Central memory CD8-positive, alpha-beta T cell (primary cell): ENCODE measurements around the gene TIMM13.

Experiments
- ATAC-seq: fragments of 150-1000 bp; cut with Tn5 transposase; replicated peaks from 2 replicates; pipeline ENCODE4 v1.10.0; 2022; ENCODE audit warnings: mild to moderate bottlenecking, moderate FRiP score, moderate number of reproducible peaks; ENCODE audit not compliant: poor library complexity, severe bottlenecking; ENCODE audit errors: extremely low read depth
- DNase-seq, 2 donors: peaks; one replicate each; pipeline ENCODE4 v3.0.0; 2021; ENCODE audit warnings: low spot score in 2 of 2
- H3K27ac Mint-ChIP-seq: one replicate; pipeline ENCODE4 v1.8.0; 2022; ENCODE audit warnings: low read depth, mild to moderate bottlenecking, moderate library complexity, mixed read lengths
- H3K27me3 Mint-ChIP-seq: one replicate; pipeline ENCODE4 v1.8.0; 2022; ENCODE audit warnings: mixed read lengths
- H3K36me3 Mint-ChIP-seq: one replicate; pipeline ENCODE4 v1.8.0; 2022; ENCODE audit warnings: mild to moderate bottlenecking, moderate library complexity, mixed read lengths; ENCODE audit not compliant: insufficient read depth
- H3K4me1 Mint-ChIP-seq: one replicate; pipeline ENCODE4 v1.8.0; 2022; ENCODE audit warnings: mixed read lengths
- H3K4me3 Mint-ChIP-seq: one replicate; pipeline ENCODE4 v1.8.0; 2022; ENCODE audit warnings: mild to moderate bottlenecking, moderate library complexity, mixed read lengths
- H3K9me3 Mint-ChIP-seq: one replicate; pipeline ENCODE4 v1.8.0; 2022; ENCODE audit warnings: mixed read lengths

Gene TIMM13

DNA sequence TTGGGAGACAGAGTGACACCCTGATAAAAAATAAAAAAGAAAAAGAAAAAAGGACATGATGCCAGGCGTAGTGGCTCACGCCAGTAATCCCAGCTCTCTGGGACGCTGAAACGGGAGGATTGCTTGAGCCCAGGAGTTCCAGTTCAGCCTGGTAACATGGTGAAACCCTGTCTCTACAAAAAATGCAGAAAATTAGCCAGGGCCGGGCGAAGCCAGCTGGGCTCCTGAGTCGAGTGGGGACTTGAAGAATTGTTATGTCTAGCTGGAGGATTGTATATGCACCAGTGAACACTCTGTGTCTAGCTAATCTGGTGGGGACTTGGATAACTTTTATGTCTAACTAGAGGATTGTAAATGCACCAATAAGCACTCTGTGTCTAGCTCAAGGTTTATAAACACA lies 35.0 kb downstream of the TIMM13 start:
- ATAC-seq, result no peak
- Mint-ChIP-seq H3K27ac (no peak overlapping the region), H3K9me3 (no peaks in the 10 kb centered on the region)

DNA sequence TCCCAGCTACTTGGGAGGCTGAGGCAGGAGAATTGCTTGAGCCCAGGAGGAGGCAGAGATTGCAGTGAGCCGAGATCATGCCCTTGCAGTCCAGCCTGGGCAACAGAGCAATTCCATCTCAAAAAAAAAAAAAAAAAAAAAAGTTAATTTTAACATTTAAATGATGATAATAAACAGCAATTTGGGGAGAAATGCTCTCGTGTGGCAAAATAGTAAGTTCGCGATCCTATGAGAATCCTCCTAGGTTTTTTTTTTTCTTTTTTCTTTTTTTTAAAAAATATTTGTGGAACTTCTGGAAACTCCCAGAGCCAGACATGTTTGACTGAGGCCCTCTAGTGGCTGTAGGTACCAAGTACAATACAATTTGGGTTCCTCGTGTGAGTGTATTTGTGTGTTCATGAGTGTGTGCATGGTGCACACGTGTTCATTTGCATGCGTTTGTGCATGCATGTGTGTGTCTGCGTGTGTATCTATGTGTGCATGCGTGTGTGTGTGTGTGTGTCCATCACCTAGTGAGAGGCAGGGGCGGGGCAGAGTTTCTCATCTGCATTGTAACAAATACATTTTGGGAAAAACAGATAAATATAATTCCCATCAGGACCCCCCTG lies 36.2 kb downstream of the TIMM13 start:
- Mint-ChIP-seq H3K4me1 (peaks cover 6% of the 10 kb centered on the region), H3K27me3 (peaks cover 8% of the 10 kb centered on the region), H3K36me3 (peaks cover 3% of the 10 kb centered on the region), H3K27ac (no peak overlapping the region), H3K9me3 (no peaks in the 10 kb centered on the region), H3K4me3 (no peak overlapping the region)
- no peak for ATAC-seq
- DNase-seq, result peak in 1 of 2 donors; percentile 15

More for the DNA sequence above, 35.0 kb downstream of the TIMM13 start:
- Mint-ChIP-seq H3K27me3 (peaks cover 8% of the 10 kb centered on the region), H3K4me3 (no peak overlapping the region), H3K4me1 (peaks cover 6% of the 10 kb centered on the region), H3K36me3 (peaks cover 3% of the 10 kb centered on the region)
- DNase-seq, result no peak

DNA sequence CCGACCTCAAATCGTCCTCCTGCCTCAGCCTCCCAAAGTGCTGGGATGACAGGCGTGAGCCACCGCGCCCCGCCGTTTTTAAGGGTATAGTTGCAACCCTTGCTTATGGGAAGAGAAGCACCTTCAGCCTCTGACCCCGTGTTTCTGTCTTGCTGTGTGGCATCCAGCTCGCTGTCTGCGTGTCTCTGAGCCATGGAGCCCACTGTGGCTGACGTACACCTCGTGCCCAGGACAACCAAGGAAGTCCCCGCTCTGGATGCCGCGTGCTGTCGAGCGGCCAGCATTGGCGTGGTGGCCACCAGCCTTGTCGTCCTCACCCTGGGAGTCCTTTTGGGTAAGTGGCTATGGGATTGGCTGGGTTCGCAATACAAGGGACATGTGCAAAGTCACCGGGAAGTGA lies 37.8 kb downstream of the TIMM13 start:
- H3K9me3 Mint-ChIP-seq, result no peaks in the 10 kb centered on the region
- peaks cover 3% of the 10 kb centered on the region for H3K36me3 Mint-ChIP-seq
- ATAC-seq (no peak), DNase-seq (no peak)
- H3K27ac Mint-ChIP-seq, result no peak overlapping the region
- H3K4me1 Mint-ChIP-seq, result peaks cover 6% of the 10 kb centered on the region
- H3K4me3 Mint-ChIP-seq, result no peak overlapping the region
- peaks cover 8% of the 10 kb centered on the region for H3K27me3 Mint-ChIP-seq

DNA sequence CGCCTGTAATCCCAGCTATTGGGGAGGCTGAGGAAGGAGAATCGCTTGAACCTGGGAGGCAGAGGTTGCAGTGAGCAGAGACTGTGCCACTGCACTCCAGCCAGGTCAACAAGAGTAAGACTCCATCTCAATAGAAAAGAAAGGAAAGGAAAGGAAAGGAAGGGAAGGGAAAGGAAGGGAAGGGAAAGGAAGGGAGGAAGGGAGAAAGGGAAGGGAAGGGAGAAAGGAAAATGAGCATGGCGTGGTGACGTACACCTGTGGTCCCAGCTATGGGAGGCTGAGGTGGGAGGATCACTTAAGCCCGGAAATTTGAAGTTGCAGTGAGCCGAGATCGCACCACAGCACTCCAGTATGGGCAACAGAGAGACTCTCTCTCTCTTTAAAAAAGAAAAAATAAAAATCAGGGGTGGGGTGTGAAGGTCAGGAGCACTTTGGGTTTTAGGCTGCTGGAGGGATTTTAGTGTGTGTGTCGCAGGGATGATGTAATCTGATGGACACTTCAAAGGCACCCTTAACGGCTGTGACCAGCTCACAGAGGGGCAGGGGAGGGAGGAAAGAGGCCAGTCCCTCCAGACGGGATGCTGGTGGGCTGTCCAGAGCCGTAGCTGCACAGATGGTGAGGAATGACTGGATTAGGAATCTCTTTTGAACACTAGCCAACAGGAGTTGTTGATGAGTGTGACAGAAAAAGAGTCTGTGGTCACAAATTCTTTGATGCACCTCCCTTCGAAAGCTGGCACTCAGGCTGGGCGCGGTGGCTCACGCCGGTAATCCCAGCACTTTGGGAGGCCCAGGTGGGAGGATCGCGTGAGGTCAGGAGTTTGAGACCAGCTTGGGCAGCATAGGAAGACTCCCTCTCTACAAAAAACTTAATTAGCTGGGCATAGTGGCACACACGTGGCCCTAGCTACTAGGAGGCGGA lies 39.8 kb downstream of the TIMM13 start:
- ATAC-seq, result no peak
- peaks cover 8% of the 10 kb centered on the region for H3K27me3 Mint-ChIP-seq

DNA sequence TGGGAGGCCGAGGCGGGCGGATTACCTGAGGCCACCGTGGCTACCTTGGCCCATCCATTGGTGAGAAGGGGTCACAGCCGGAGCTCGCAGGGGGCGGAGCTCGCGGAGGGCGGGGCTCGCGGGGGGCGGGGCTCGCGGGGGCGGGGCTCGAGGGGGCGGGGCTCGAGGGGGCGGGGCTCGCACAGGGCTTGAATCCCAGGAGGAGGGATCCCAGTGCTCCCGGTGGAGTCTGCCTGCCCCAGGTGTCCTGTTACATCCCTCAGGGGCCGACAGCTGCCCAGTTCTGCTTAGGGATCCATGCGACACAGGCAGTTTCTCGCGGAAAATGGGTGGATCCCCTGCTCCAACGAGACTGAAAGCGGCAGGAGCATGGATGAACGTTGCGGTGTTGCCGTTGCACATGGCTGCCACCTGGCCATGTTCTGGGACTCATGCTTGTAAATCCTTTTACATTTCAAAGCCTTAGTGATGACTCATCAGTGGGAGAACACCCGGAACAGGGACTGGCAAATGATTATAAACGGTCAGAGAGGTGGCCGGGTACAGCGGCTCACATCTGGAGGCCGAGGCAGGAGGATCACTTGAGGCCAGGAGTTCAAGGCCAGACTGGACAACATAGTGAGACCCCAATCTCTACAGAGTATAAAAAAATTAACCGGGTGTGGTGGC lies 42.2 kb downstream of the TIMM13 start:
- H3K4me3 Mint-ChIP-seq, result no peak overlapping the region
- H3K27ac Mint-ChIP-seq, result no peak overlapping the region
- H3K27me3 Mint-ChIP-seq, result peaks cover 8% of the 10 kb centered on the region
- DNase-seq (no peak), ATAC-seq (no peak)
- H3K9me3 Mint-ChIP-seq, result peaks cover 4% of the 10 kb centered on the region
- H3K36me3 Mint-ChIP-seq, result peaks cover 2% of the 10 kb centered on the region
- H3K4me1 Mint-ChIP-seq, result no peaks in the 10 kb centered on the region

More for the DNA sequence above, 39.8 kb downstream of the TIMM13 start:
- peaks cover 6% of the 10 kb centered on the region for H3K4me1 Mint-ChIP-seq
- H3K4me3 Mint-ChIP-seq, result no peak overlapping the region
- no peak overlapping the region for H3K27ac Mint-ChIP-seq
- no peaks in the 10 kb centered on the region for H3K9me3 Mint-ChIP-seq
- no peak for DNase-seq
- H3K36me3 Mint-ChIP-seq, result peaks cover 3% of the 10 kb centered on the region

DNA sequence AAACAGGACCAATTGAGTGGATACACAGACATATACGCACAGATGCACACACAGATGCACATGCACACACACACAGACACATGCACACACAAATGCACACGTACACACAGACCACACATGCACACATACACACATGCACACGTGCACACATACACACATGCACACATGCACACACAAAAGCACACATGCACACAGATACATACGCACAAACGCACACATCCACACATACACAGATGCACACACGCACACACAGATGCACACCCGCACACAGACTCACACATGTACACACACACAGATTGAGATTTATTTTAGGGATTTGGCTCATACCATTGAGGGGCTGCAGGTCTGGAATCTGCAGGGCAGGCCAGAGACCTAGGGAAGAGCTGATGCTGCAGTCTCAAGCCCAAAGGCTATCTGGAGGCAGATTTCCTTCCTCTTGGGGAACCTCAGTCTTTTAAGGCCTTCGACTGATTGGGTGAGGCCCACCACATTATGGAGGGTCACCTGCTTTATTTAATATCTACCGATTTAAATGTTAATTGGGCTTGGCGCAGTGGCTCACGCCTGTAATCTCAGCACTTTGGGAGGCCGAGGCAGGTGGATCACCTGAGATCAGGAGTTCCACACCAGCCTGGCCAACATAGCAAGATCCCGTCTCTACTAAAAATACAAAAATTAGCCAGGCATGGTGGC lies 44.7 kb downstream of the TIMM13 start:
- no peak for ATAC-seq

DNA sequence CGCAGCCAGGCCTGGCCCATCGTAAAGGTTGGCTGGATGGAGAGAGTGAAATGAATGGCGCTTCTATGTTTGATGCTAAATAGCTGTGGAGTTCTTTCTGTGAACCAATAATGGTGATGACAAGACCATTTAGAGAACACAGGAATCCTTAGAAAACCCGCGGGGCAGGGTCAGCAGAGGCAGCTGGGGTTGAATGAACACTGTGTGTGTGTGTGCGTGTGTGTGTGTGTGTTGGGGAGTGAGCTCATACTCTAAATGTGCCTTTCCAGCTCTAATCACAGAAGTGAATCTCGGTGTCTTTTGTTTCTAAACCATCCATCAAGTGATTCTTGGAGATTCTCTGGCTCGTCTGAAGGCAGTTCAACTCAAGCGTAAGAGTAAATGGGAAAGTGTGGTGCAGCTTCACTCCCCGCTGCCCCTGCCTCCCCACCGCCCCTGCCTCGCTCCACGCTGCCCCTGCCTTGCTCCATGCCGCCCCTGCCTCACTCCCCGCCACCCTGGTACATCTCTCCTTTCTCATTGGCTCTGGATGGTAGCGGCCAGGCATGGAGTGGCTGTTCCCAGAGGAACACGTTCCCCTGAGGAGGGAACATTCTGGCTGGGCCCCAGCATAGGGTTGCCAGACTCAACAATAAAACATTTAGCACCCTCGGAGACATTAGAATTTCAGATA lies 46.1 kb downstream of the TIMM13 start:
- H3K4me1 Mint-ChIP-seq, result no peaks in the 10 kb centered on the region
- H3K27ac Mint-ChIP-seq, result no peak overlapping the region
- ATAC-seq (no peak), DNase-seq (no peak)
- H3K4me3 Mint-ChIP-seq, result no peak overlapping the region
- peaks cover 11% of the 10 kb centered on the region for H3K9me3 Mint-ChIP-seq
- H3K36me3 Mint-ChIP-seq, result peaks cover 4% of the 10 kb centered on the region
- H3K27me3 Mint-ChIP-seq, result peaks cover 10% of the 10 kb centered on the region

More for the DNA sequence above, 44.7 kb downstream of the TIMM13 start:
- Mint-ChIP-seq H3K4me1 (no peaks in the 10 kb centered on the region), H3K27ac (no peak overlapping the region), H3K4me3 (no peak overlapping the region), H3K36me3 (peaks cover 2% of the 10 kb centered on the region), H3K27me3 (peaks cover 10% of the 10 kb centered on the region), H3K9me3 (peaks cover 11% of the 10 kb centered on the region)
- DNase-seq, result no peak

DNA sequence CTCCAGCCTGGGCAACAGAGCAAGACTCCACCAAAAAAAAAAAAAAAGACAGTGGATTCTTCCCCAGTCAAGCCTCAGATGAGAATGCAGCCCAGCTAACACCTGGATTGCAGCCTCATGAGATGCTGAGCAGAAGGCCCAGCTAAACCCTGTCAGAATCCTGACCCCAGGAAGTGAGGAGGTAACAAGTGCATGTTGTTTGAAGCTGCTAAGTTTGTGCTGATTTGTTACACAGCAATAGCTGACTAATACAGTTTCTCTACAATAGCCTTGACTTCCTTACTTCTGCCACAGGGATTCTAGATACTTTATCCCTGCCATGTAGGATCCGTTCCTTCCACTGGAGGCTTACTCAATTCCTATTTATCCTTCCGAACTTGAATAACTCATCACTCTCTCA lies 46.8 kb downstream of the TIMM13 start:
- ATAC-seq (no peak), DNase-seq (no peak)
- no peak overlapping the region for H3K4me3 Mint-ChIP-seq
- no peaks in the 10 kb centered on the region for H3K4me1 Mint-ChIP-seq
- peaks cover 4% of the 10 kb centered on the region for H3K36me3 Mint-ChIP-seq
- H3K27ac Mint-ChIP-seq, result no peak overlapping the region
- H3K9me3 Mint-ChIP-seq, result peaks cover 11% of the 10 kb centered on the region
- peaks cover 10% of the 10 kb centered on the region for H3K27me3 Mint-ChIP-seq

DNA sequence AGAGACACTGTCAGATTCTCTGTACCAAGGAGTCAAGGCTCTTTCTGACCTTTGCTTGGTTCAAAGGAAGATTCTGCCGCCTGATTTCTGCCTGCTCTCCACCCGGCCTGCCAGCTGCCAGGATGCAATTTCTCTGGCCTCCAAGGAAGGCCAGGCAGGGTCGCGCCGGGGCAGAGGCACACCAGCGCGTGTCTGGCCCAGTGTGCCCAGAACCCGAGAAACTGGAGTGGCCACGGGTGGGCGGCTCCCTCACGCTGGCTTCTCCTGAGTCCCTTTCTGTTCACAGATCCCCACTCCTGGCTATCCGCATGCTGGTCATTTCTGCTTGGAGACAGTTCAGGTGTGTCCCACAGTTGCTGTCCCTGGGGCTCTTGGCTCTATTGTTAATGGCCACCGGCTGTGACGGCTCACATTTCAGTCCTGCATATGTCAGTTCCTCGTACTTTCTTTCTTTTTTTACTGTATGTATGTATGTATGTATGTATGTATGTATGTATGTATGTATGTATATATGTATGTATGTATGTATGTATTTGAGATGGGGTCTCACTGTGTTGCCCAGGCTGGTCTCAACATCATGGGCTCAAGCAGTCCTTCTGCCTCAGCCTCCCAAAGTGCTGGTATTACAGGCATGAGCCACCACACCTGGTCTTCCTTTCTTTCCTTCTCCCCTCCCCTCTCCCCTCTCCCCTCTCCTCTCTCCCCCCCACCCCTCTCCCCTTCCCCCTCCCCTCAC lies 50.4 kb downstream of the TIMM13 start:
- no peak for ATAC-seq
- Mint-ChIP-seq H3K9me3 (peaks cover 11% of the 10 kb centered on the region), H3K4me1 (no peaks in the 10 kb centered on the region), H3K4me3 (no peak overlapping the region), H3K27ac (peak overlapping the region; percentile 53), H3K36me3 (peaks cover 6% of the 10 kb centered on the region), H3K27me3 (peaks cover 10% of the 10 kb centered on the region)
- DNase-seq, result no peak
